ENCODE results near the gene EPHA3. TPM values are rescaled to one million over a fixed set of nuclear protein-coding genes. Genes with fewer than 3 reads are reported as not detected.

Gene EPHA3
- total and polyA plus RNA-seq, 10 of the 15 experiments (the other 5 are each of a cell fraction or from before 2014, with no cell fraction given) = 0.03 to 39.0 (median 0.07) TPM; not detected in 4

GRCh38 chr3:89506462-89507103 is 399.2 kb downstream of the EPHA3 start (continued):
- no peak for TF ChIP-seq IRF5 (IDR thresholded peaks at IDR 0.05; ENCODE audit: borderline replicate concordance)
- TF ChIP-seq MTA3 (IDR thresholded peaks at IDR 0.05; ENCODE audit: borderline replicate concordance, low read length) = no peak
- TF ChIP-seq E2F4 (IDR thresholded peaks at IDR 0.05; ENCODE audit: low read depth, low read length) = no peak

- no peak overlapping the region for H3K4me2 ChIP-seq (ENCODE audit: control insufficient read depth, insufficient read depth)
- H3K27me3 ChIP-seq (replicated peaks in 1 of 2; ENCODE audit: control insufficient read depth in 2 of 2, insufficient read depth in 2 of 2, low read length in 1 of 2) = no peaks in the 10 kb centered on the region
- ChIA-PET POLR2A (no interaction called here), RAD21 (ENCODE audit: unreplicated experiment) (no interaction called here), CTCF (no interaction called here), SMC1A (ENCODE audit: uncharacterized antibody, unreplicated experiment) (no interaction called here)
- no peaks in the 10 kb centered on the region for H4K20me1 ChIP-seq (ENCODE audit: control insufficient read depth, insufficient read depth)
- intact Hi-C loops (cut with micrococcal nuclease; ENCODE audit: unreplicated experiment) = no loop called here
- H2AFZ ChIP-seq (ENCODE audit: control insufficient read depth, low read depth, low read length) = no peak overlapping the region
- H3K36me3 ChIP-seq (ENCODE audit: control insufficient read depth in 2 of 2, insufficient read depth in 2 of 2, low read length in 1 of 2) = no peaks in the 10 kb centered on the region
- no peak for TF ChIP-seq MTA2 (IDR thresholded peaks at IDR 0.05; ENCODE audit: low read depth)
- TF ChIP-seq MAX (IDR thresholded peaks at IDR 0.05; ENCODE audit: low read depth, low read length) = no peak
- TF ChIP-seq NFYB (IDR thresholded peaks at IDR 0.05; ENCODE audit: insufficient read depth, low read depth, low read length) = no peak
- no peak for TF ChIP-seq POU2F2 (IDR thresholded peaks at IDR 0.05; ENCODE audit: borderline replicate concordance, low read depth, low read length)
- no peak for TF ChIP-seq NFYA (IDR thresholded peaks at IDR 0.05; ENCODE audit: borderline replicate concordance, low read depth, low read length)
- no peak for ATAC-seq
- H3K4me3 ChIP-seq = no peak overlapping the region
- H3K4me1 ChIP-seq (ENCODE audit: control insufficient read depth, insufficient read depth, low read length) = no peaks in the 10 kb centered on the region
- no peaks in the 10 kb centered on the region for H3K79me2 ChIP-seq (ENCODE audit: control insufficient read depth, insufficient read depth, low read length)
- no peak overlapping the region for H3K27ac ChIP-seq (ENCODE audit: control insufficient read depth, insufficient read depth)
- in situ Hi-C loops (cut with MboI) = no loop called here
- no peak overlapping the region for H3K9ac ChIP-seq (ENCODE audit: control insufficient read depth, insufficient read depth, low read length)
- DNase-seq (ENCODE audit: low read depth, low spot score) = no peak
- 0% methylated on average over 1 of the region's 1 CpG for WGBS (ENCODE audit: insufficient coverage, insufficient replicate concordance, low lambda C conversion rate, missing lambda C conversion rate)
- H3K9me3 ChIP-seq (replicated peaks; ENCODE audit: control insufficient read depth, insufficient read depth, low read length) = no peaks in the 10 kb centered on the region
- BruUV-seq (replicated peaks) = no TSS peak
- FAIRE-seq = no peak
Observed at GRCh38 chr3:89521328-89521727, 413.9 kb downstream of the EPHA3 start.

All from GM12878 (cell line).